SK-N-SH treated with all-trans-retinoic acid at 6 μM for 48 hours (cell line): ENCODE data around the gene ADIG.
A peak's percentile ranks its signal among the peaks of the same experiment; 100 is the strongest.

ENCODE experiments used
- ATAC-seq: fragments of 200-7000 bp; cut with Tn5 transposase; 3 replicates; pipeline ENCODE4 v1.9.1; 2020; ENCODE audit warnings: mild to moderate bottlenecking, moderate library complexity
- ARNTL ChIP-seq: fragments of 450-650 bp; formaldehyde crosslinking; IDR thresholded peaks from 2 replicates; pipeline ENCODE4 v1.5.0; 2020; ENCODE audit warnings: low read depth, mild to moderate bottlenecking, moderate library complexity, borderline replicate concordance
- BACH2 ChIP-seq: fragments of 250-450 bp; sonication (Bioruptor Pico); IDR thresholded peaks from 2 replicates; pipeline ENCODE4 v1.9.0; 2021; ENCODE audit warnings: mild to moderate bottlenecking, borderline replicate concordance
- CSDC2 ChIP-seq: fragments of 250-450 bp; sonication (Bioruptor Pico); IDR thresholded peaks from 2 replicates; pipeline ENCODE4 v1.5.0; 2020; ENCODE audit warnings: mild to moderate bottlenecking, moderate library complexity
- ESRRG ChIP-seq: fragments of 250-450 bp; sonication (Bioruptor Pico); IDR thresholded peaks from 2 replicates; pipeline ENCODE4 v1.6.1; 2021; ENCODE audit warnings: mild to moderate bottlenecking
- GLIS3 ChIP-seq: fragments of 250-450 bp; sonication (Bioruptor Pico); IDR thresholded peaks from 2 replicates; pipeline ENCODE4 v1.5.0; 2020; ENCODE audit warnings: mild to moderate bottlenecking, moderate library complexity
- ISL1 ChIP-seq: fragments of 250-450 bp; sonication (Bioruptor Pico); IDR thresholded peaks from 2 replicates; pipeline ENCODE4 v2.1.2; 2022; ENCODE audit warnings: mild to moderate bottlenecking, moderate library complexity
- OSR1 ChIP-seq: fragments of 250-450 bp; sonication (Bioruptor Pico); IDR thresholded peaks from 2 replicates; pipeline ENCODE4 v1.8.0; 2022; ENCODE audit warnings: moderate library complexity, mild to moderate bottlenecking, inconsistent platforms
- RARB ChIP-seq: fragments of 250-450 bp; sonication (Bioruptor Pico); IDR thresholded peaks from 2 replicates; pipeline ENCODE4 v1.8.0; 2021; ENCODE audit warnings: mild to moderate bottlenecking, moderate library complexity
- SNAI2 ChIP-seq: fragments of 250-450 bp; sonication (Bioruptor Pico); IDR thresholded peaks from 2 replicates; pipeline ENCODE4 v1.5.0; 2020; ENCODE audit warnings: mild to moderate bottlenecking, moderate library complexity
- TOX ChIP-seq: fragments of 250-450 bp; sonication (Bioruptor Pico); IDR thresholded peaks from 2 replicates; pipeline ENCODE4 v1.8.0; 2021; ENCODE audit warnings: mild to moderate bottlenecking, moderate library complexity, borderline replicate concordance
- ZC3H10 ChIP-seq: fragments of 250-450 bp; sonication (Bioruptor Pico); IDR thresholded peaks from 2 replicates; pipeline ENCODE4 v1.5.1; 2021; ENCODE audit warnings: mild to moderate bottlenecking, moderate library complexity
- ZFP3 ChIP-seq: fragments of 250-450 bp; sonication (Bioruptor Pico); IDR thresholded peaks from 2 replicates; pipeline ENCODE4 v1.5.0; 2020; ENCODE audit warnings: mild to moderate bottlenecking, moderate library complexity
- ZFP30 ChIP-seq: fragments of 450-650 bp; formaldehyde crosslinking; IDR thresholded peaks from 2 replicates; pipeline ENCODE4 v1.5.0; 2022; ENCODE audit warnings: mild to moderate bottlenecking, moderate library complexity
- ZNF565 ChIP-seq: fragments of 450-650 bp; formaldehyde crosslinking; conservative IDR thresholded peaks from 2 replicates; pipeline ENCODE4 v1.5.0; 2020; ENCODE audit warnings: low read depth, mild to moderate bottlenecking, moderate library complexity
- ZNF70 ChIP-seq: fragments of 450-650 bp; formaldehyde crosslinking; IDR thresholded peaks from 2 replicates; pipeline ENCODE4 v1.5.0; 2020; ENCODE audit warnings: mild to moderate bottlenecking, moderate library complexity
- ZNF8 ChIP-seq: fragments of 450-650 bp; formaldehyde crosslinking; IDR thresholded peaks from 2 replicates; pipeline ENCODE4 v1.5.0; 2020; ENCODE audit warnings: mild to moderate bottlenecking, moderate library complexity
- TF ChIP-seq, protein P1 (sequence below): fragments of 250-450 bp; sonication (Bioruptor Pico); IDR thresholded peaks from 2 replicates; pipeline ENCODE4 v1.8.0; 2021; ENCODE audit warnings: low read depth, mild to moderate bottlenecking, moderate library complexity, borderline replicate concordance
- TF ChIP-seq, protein P2 (sequence below): fragments of 250-450 bp; sonication (Bioruptor Pico); IDR thresholded peaks from 2 replicates; pipeline ENCODE4 v1.5.1; 2020; ENCODE audit warnings: low read depth, mild to moderate bottlenecking, moderate library complexity
- TF ChIP-seq, protein P3 (sequence below): fragments of 250-450 bp; sonication (Bioruptor Pico); IDR thresholded peaks from 2 replicates; pipeline ENCODE4 v1.5.1; 2021; ENCODE audit warnings: mild to moderate bottlenecking, moderate library complexity
- TF ChIP-seq, protein P4 (sequence below): fragments of 250-450 bp; sonication (Bioruptor Pico); IDR thresholded peaks from 2 replicates; pipeline ENCODE4 v1.5.0; 2020; ENCODE audit warnings: mild to moderate bottlenecking, moderate library complexity
- TF ChIP-seq, protein P5 (sequence below): fragments of 250-450 bp; sonication (Bioruptor Pico); IDR thresholded peaks from 2 replicates; pipeline ENCODE4 v1.8.0; 2020; ENCODE audit warnings: mild to moderate bottlenecking, moderate library complexity, borderline replicate concordance

ADIG gene

DNA sequence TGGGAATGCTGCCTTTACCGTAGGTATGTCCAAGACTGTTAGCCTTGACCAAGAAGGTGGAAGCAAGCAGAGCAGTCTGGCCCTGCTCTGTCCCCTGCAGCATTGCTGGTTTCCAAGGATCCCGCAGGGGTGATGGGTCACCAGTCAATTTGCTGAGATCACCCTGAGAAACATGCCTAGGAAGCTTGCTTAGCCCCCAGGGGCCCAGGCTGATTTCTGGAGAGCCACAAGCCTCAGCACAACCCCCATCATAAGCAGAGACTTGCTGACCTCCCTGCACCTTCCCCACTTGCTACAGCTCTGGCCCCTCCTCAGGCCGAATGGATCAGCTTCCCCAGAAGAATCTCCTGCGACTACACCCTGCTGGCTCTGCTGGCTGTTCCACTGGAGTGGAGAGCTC, 42.1 kb downstream of the ADIG start:
- TF ChIP-seq ISL1 (CRISPR knock-in tag) = no peak
- TF ChIP-seq SNAI2 (CRISPR knock-in tag) = no peak
- no peak for TF ChIP-seq RARB
- TF ChIP-seq GLIS3 (CRISPR knock-in tag) = no peak
- no peak for TF ChIP-seq ARNTL (CRISPR knock-in tag)
- TF ChIP-seq, protein P1, sequence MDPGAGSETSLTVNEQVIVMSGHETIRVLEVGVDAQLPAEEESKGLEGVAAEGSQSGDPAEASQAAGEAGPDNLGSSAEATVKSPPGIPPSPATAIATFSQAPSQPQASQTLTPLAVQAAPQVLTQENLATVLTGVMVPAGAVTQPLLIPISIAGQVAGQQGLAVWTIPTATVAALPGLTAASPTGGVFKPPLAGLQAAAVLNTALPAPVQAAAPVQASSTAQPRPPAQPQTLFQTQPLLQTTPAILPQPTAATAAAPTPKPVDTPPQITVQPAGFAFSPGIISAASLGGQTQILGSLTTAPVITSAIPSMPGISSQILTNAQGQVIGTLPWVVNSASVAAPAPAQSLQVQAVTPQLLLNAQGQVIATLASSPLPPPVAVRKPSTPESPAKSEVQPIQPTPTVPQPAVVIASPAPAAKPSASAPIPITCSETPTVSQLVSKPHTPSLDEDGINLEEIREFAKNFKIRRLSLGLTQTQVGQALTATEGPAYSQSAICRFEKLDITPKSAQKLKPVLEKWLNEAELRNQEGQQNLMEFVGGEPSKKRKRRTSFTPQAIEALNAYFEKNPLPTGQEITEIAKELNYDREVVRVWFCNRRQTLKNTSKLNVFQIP (CRISPR knock-in tag) = no peak
- TF ChIP-seq ZFP30 (CRISPR knock-in tag) = no peak
- TF ChIP-seq, protein P2, sequence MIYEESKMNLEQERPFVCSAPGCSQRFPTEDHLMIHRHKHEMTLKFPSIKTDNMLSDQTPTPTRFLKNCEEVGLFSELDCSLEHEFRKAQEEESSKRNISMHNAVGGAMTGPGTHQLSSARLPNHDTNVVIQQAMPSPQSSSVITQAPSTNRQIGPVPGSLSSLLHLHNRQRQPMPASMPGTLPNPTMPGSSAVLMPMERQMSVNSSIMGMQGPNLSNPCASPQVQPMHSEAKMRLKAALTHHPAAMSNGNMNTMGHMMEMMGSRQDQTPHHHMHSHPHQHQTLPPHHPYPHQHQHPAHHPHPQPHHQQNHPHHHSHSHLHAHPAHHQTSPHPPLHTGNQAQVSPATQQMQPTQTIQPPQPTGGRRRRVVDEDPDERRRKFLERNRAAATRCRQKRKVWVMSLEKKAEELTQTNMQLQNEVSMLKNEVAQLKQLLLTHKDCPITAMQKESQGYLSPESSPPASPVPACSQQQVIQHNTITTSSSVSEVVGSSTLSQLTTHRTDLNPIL (CRISPR knock-in tag) = no peak
- no peak for TF ChIP-seq ESRRG (CRISPR knock-in tag)
- TF ChIP-seq ZNF565 = no peak
- no peak for ATAC-seq

DNA sequence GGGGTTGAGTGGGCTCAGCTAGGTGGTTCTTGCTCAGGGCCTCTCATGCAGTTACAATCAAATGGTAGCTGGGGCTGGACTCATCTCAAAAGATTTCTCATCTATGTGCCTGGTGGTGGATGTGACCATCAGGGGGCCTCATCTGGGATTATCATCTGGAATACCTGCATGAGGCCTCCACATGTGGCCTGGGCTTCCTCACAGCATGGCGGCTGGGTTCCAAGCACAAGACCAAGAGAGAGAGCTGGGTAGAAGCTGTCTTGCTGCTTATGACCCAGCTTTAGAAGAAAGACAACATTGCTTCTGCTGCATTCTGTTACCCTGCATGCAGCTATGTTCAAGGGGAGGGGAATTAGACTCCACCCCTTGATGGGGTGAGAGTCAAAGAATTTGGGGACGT, 43.1 kb downstream of the ADIG start:
- no peak for TF ChIP-seq TOX
- TF ChIP-seq ZNF565 = peak; percentile 93
- ATAC-seq = no peak

DNA sequence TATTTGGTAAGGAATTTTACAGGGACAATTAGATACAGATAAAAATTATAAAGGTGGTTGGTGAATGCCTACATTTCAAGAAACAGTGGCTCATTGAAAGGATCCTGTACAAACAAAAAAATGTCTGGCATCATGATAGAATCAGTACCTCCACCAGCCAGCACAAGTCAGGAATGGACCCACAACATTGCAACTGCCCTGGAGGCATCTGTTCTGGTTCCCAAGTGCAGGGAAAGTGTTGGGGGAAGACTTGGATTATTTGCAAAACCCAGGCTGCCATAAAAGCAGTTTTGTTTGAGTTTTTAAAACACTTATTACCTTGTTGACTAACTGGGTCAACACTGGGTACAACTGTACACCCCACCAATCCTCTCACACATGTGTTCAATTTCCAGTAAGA, 44.9 kb downstream of the ADIG start:
- no peak for ATAC-seq
- TF ChIP-seq, protein P3, sequence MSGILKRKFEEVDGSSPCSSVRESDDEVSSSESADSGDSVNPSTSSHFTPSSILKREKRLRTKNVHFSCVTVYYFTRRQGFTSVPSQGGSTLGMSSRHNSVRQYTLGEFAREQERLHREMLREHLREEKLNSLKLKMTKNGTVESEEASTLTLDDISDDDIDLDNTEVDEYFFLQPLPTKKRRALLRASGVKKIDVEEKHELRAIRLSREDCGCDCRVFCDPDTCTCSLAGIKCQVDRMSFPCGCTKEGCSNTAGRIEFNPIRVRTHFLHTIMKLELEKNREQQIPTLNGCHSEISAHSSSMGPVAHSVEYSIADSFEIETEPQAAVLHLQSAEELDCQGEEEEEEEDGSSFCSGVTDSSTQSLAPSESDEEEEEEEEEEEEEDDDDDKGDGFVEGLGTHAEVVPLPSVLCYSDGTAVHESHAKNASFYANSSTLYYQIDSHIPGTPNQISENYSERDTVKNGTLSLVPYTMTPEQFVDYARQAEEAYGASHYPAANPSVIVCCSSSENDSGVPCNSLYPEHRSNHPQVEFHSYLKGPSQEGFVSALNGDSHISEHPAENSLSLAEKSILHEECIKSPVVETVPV (CRISPR knock-in tag) = no peak
- no peak for TF ChIP-seq ZFP3

DNA sequence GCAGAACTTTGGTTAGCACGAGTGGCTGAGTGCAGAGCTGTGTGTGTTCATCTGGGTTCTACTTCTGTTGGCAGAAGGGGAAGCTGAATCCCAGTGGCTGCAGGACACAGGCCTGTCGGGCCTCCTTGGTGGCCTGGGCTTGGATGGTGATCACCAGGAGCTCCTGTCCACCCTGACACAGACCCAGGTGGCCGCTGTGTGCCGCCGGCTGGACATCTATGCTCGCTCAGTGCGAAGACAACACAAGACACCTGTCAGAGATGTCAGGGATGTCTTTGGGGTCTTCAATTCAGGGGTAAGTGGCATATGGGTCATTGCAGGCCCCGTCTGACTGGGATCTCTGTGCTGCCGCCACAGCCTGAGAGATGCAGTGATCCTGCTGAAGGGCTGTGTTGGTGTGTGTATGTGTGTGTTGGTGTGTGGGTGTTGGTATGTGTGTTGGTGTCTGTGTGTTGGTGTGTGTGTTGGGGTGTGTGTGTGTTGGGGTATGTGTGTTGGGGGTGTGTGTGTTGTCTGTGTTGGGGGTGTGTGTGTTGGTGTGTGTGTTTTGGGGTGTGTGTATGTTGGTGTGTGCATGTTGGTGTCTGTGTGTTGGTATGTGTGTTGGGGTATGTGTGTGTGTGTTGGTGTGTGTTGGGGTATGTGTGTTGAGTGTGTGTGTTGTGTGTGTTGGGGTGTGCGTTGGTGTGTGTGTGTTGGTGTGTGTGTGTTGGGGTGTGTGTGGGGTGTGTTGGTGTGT, 46.1 kb downstream of the ADIG start:
- TF ChIP-seq ZNF8 (CRISPR knock-in tag) (no peak), GLIS3 (CRISPR knock-in tag) (no peak), ISL1 (CRISPR knock-in tag) (no peak), CSDC2 (no peak), ZFP30 (CRISPR knock-in tag) (no peak), RARB (no peak), ZNF70 (no peak), SNAI2 (CRISPR knock-in tag) (no peak), ZC3H10 (CRISPR knock-in tag) (no peak), OSR1 (CRISPR knock-in tag) (no peak), BACH2 (CRISPR knock-in tag) (no peak), ARNTL (CRISPR knock-in tag) (no peak), ZFP3 (no peak)
- TF ChIP-seq, protein P4, sequence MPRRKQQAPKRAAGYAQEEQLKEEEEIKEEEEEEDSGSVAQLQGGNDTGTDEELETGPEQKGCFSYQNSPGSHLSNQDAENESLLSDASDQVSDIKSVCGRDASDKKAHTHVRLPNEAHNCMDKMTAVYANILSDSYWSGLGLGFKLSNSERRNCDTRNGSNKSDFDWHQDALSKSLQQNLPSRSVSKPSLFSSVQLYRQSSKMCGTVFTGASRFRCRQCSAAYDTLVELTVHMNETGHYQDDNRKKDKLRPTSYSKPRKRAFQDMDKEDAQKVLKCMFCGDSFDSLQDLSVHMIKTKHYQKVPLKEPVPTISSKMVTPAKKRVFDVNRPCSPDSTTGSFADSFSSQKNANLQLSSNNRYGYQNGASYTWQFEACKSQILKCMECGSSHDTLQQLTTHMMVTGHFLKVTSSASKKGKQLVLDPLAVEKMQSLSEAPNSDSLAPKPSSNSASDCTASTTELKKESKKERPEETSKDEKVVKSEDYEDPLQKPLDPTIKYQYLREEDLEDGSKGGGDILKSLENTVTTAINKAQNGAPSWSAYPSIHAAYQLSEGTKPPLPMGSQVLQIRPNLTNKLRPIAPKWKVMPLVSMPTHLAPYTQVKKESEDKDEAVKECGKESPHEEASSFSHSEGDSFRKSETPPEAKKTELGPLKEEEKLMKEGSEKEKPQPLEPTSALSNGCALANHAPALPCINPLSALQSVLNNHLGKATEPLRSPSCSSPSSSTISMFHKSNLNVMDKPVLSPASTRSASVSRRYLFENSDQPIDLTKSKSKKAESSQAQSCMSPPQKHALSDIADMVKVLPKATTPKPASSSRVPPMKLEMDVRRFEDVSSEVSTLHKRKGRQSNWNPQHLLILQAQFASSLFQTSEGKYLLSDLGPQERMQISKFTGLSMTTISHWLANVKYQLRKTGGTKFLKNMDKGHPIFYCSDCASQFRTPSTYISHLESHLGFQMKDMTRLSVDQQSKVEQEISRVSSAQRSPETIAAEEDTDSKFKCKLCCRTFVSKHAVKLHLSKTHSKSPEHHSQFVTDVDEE = no peak
- TF ChIP-seq, protein P1 (CRISPR knock-in tag) = no peak
- TF ChIP-seq, protein P5, sequence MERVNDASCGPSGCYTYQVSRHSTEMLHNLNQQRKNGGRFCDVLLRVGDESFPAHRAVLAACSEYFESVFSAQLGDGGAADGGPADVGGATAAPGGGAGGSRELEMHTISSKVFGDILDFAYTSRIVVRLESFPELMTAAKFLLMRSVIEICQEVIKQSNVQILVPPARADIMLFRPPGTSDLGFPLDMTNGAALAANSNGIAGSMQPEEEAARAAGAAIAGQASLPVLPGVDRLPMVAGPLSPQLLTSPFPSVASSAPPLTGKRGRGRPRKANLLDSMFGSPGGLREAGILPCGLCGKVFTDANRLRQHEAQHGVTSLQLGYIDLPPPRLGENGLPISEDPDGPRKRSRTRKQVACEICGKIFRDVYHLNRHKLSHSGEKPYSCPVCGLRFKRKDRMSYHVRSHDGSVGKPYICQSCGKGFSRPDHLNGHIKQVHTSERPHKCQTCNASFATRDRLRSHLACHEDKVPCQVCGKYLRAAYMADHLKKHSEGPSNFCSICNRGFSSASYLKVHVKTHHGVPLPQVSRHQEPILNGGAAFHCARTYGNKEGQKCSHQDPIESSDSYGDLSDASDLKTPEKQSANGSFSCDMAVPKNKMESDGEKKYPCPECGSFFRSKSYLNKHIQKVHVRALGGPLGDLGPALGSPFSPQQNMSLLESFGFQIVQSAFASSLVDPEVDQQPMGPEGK = no peak
- TF ChIP-seq, all 23 proteins: peak for 0
- ATAC-seq = no peak
